HG02943 (cell line): Measurements from ENCODE around the gene SPEN.

ENCODE experiments used
- ATAC-seq: cut with Tn5 transposase; IDR thresholded peaks from one replicate; pipeline ENCODE4 v1.9.1; 2021; ENCODE audit warnings: mild to moderate bottlenecking, low read depth, moderate library complexity; ENCODE audit not compliant: unreplicated experiment

The SPEN gene

GRCh38 chr1:15933684-15934083 is 86.2 kb downstream of the SPEN start:
- ATAC-seq, result no peak

GRCh38 chr1:15934211-15935055 is 86.9 kb downstream of the SPEN start:
- ATAC-seq, result no peak

GRCh38 chr1:15935056-15935950 is 87.8 kb downstream of the SPEN start:
- ATAC-seq, result no peak

GRCh38 chr1:15936025-15936424 is 88.5 kb downstream of the SPEN start:
- no peak for ATAC-seq

- ATAC-seq, result no peak
Observed at GRCh38 chr1:15937146-15937545, 89.6 kb downstream of the SPEN start.

- no peak for ATAC-seq
Observed at GRCh38 chr1:15937706-15938168, 90.2 kb downstream of the SPEN start.

GRCh38 chr1:15938628-15939161 is 91.2 kb downstream of the SPEN start:
- no peak for ATAC-seq

- ATAC-seq, result no peak
Observed at GRCh38 chr1:15939181-15940109, 91.9 kb downstream of the SPEN start.

GRCh38 chr1:15940110-15941043 is 92.9 kb downstream of the SPEN start:
- ATAC-seq, result no peak

- no peak for ATAC-seq
Observed at GRCh38 chr1:15941044-15941840, 93.7 kb downstream of the SPEN start.

GRCh38 chr1:15941899-15942660 is 94.6 kb downstream of the SPEN start:
- no peak for ATAC-seq

- ATAC-seq, result no peak
Observed at GRCh38 chr1:15942661-15943327, 95.3 kb downstream of the SPEN start.

- ATAC-seq, result no peak
Observed at GRCh38 chr1:15943328-15943991, 96.0 kb downstream of the SPEN start.

- ATAC-seq, result no peak
Observed at GRCh38 chr1:15943992-15944307, 96.4 kb downstream of the SPEN start.

GRCh38 chr1:15944308-15945010 is 97.0 kb downstream of the SPEN start:
- ATAC-seq, result no peak
